GM18951 (cell line): ENCODE data around the gene TBATA.

Experiments used
- POLR2A ChIP-seq: IDR thresholded peaks from 4 replicates; pipeline ENCODE4 v1.6.1; 2011; ENCODE audit warnings: mild to moderate bottlenecking; ENCODE audit not compliant: insufficient read length, insufficient read depth; ENCODE audit errors: extremely low read depth
- in situ Hi-C: fragments of 300-500 bp; cut with MboI; formaldehyde crosslinking; loops from one replicate; pipeline ENCODE4 v1.12.0; 2022; ENCODE audit warnings: low sequenced_read_pairs, mixed read lengths, inconsistent platforms; ENCODE audit not compliant: unreplicated experiment

Gene TBATA

DNA sequence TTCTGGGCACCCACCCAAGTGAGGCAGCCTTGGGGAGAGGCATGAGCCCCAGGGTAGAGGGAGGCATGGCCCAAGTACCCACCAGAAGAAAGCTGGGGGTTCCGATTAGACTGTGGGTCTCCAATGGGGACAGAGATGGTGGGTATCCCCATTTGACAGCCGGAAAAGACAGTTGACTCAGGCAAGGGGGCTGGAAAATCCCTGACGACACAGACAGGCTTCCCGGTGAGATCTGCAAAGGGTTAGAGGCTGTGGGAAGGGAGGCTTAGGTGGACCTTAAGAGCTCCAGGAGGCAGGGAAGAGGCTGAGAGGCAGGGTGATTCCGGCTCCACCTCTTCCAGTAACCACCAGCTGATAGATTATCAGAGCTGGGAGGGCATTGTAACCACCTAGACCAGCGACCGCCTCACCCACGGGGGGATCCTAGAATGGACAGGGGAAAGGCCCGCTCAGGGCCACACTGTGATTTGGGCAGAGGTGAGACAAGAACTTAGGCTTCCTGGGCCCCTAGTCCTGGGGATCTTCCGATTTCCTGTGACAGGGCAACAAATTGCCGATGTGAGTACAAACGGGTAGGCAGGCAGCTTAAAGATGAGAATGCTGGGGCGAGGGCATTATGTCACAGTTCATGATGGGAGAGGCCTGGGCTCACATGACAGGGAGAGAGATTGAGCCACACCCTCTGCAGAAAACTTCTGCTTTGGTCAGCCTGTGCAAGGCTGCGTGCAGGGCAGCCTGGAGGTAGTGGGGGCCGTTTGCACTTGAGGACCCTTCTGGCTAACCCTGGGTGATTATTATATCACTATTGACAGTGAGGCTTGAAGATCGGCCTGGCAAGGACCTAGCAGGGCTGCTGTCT is 5.4 kb downstream of the TBATA start:
- in situ Hi-C loops: no loop called here
- TF ChIP-seq POLR2A: no peak

- in situ Hi-C loops: no loop called here
- no peak for TF ChIP-seq POLR2A
Observed at GRCh38 chr10:70779088-70779487, 6.1 kb downstream of the TBATA start.

DNA sequence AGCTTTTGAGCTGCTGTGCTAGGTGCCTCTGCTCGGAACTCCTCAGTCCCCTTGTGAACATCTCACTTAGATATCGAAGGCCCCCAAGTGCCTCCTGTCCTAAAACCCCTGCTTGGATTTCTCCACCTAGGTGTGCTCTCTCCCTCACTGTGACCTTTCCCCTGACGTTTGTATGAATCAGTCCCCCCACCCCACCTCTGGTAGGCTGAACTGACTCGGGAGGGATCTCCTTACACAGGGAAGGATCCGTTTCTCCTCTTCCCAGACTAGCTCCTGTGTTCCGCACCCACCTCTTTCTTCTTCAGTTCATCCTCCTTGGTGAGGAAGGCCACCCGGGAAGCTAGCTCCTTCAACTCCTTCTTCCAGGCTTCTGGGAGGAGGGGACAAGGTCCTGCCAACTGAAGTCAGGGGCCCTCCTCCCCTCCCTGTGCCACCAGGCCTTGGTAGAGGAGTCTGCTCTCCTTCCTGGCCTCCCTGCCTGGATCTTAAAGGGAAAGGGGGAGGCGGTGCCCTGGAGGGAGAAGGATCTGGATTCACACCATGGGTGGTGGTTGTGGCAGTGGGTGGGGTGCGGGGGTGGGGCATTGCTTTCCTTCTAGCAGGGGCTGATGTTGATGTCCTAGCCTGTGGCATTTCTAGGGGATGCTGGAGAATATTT is 6.8 kb downstream of the TBATA start:
- in situ Hi-C loops: no loop called here
- no peak for TF ChIP-seq POLR2A

DNA sequence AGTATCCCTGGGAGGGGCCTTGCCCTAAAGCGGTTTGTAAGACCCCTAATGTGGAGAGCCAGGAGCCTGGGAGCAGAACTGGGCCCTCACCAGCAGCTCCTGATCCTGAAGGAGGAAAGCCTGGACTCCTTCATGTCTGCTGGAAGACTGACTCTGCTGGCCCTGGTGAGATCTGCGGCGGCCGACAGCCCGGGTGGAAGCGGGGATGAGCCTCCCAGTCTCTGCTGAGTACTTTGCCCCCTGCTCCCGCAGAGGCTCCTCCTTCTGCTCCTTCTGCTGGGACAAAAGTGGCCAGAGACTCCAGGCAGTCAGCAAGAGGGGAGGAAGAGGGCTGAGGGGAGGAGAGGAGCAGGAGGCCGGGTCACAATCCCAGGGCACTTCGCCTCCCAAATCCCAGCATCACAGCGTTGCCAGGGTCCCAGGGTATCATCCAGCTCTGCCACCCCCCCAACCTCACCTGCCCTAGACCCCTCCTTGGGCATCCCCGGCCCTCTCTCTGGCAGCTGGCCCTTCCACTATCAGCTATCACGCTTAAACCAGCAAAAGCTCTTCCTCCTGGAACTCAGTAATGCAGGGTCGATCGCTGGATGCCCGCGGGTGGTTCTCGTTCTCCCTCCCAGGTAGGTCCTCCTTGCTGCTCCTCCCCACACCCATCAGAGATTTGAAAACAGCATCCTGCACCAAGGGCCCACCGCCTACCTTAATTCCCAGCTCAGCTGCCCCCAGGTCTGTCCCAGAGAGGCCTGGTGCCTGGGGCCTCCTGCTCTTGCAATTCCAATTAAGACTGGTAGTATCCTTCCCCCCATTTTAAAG is 7.9 kb downstream of the TBATA start:
- in situ Hi-C loops: no loop called here
- no peak for TF ChIP-seq POLR2A

DNA sequence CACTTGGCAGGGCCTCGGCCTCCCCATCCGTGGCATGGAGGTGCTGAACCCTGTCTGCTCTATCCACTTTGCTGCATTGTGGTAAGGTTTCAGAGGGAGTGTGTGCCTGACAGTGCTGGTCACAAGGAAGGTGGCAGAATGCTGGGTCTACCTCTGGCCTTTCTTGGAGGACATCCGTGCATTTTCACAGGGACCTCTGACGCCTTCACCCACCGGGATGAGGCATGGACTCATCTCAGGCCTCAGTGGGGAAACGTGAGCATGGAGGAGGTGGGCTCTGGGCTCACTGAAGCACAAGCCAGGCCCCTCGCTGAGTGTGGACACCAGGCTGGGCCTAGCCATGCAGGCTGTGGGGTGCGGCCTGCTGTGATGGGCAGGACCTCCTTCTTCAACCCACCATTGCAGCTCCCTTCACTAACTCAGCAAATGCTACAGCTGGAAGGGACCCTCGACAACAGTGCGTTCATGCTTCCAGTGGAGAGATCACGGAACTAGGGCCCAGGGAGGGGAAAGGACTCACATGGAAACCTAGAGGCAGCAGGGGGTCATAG is 8.6 kb downstream of the TBATA start:
- no peak for TF ChIP-seq POLR2A
- in situ Hi-C loops: no loop called here

- in situ Hi-C loops: no loop called here
- no peak for TF ChIP-seq POLR2A
Observed at GRCh38 chr10:70775679-70776454, 9.3 kb downstream of the TBATA start.

DNA sequence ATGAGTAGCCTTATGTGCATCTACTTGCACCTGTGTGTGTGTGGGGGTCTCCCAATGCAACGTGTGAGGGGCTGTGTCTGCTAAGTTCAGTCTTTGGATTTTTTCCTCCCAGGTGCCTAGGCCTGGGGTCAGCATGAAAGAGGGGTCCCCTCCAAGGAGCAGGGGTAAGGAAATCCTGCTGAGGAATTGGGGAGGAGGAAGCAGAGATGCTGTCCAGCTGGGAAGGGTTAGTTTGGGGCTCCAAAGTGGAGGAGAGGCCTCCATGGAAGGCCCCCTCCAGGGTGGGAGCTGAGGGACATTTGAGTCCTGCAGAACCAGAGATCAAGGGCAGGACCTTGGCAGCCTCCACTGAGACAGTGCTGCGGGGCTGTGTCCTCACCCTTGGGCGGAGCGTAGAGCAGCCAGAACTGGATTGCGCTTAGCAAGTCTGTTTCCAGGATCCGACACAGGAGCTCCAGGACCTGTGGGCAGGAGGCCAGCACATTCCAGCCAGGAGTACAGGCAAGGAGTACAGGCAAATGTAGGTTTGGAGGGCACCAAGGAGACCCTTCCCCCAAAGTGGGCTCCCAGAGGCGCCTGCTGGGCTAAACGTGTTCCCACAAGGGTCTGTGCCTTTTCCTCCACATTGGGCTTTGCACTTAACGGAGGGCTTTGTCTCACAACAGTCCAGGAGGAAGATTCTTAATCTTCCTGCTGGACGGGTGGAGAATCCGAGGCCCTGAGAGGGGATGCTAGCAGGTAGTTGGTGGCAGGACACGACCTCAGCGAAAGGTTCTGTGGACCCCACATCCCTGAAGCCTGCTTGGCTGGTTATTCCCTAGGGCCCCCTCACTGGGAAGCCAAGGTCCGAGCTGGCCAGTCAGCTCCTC is 10.1 kb downstream of the TBATA start:
- no peak for TF ChIP-seq POLR2A
- in situ Hi-C loops: no loop called here

- in situ Hi-C loops: no loop called here
- TF ChIP-seq POLR2A: no peak
Observed at GRCh38 chr10:70773965-70774809, 11.0 kb downstream of the TBATA start.

DNA sequence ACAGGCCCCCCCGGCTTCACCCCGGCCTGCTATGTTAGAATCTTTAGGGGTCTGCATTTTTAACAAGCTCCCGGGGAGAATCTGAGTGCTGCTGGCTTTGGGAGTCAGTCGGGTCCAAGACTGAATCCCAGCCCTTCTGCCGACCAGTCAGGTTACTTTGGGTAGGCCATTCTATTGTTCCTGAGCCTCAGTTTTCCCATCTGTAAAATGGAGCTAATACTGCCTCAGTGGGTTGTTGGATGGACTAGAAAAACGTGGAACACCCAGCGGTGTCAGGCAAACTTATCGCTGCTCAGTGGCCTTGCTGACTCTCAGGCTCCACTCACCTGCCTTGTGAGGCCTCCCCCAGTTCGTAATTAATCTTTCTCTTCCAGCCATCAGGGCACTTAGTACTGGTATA is 11.7 kb downstream of the TBATA start:
- in situ Hi-C loops: no loop called here
- TF ChIP-seq POLR2A: no peak

DNA sequence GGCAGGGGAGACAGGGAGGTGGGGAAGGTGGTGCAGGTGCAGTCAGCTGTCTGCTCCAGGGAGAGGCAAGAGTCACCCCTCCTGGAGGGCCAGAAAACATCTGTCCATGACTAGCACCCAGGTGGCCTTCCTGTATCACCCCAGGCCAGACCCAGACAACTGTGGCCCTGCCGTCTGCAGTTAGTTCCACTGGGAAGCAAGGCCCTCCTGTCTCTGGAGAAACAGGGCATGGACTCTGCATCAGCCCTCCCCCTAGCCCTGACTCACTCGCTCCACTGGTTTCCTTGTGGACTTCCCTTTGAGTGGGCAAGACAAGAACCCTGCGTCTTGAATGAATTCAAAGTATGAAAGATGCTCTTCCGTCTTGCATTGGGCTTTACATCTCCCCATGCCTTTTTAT is 12.6 kb downstream of the TBATA start:
- in situ Hi-C loops: no loop called here
- no peak for TF ChIP-seq POLR2A
